Heart left ventricle (tissue), 16 donors: ENCODE data around the gene NUSAP1. TPM values are rescaled to one million over a fixed set of nuclear protein-coding genes. Genes with fewer than 3 reads are reported as not detected.

Experiments
- ATAC-seq, 4 donors: fragments of 200-7000 bp; cut with Tn5 transposase; one replicate each; pipeline ENCODE4 v1.9.1; 2020 to 2022; ENCODE audit warnings: moderate library complexity in 4 of 4, mild to moderate bottlenecking in 3 of 4, moderate number of reproducible peaks in 1 of 4
- DNase-seq, 5 donors: peaks; one replicate each; pipeline ENCODE4 v3.0.0-alpha.2; 2020
- H3K27ac ChIP-seq, 12 donors: fragments of 200-600 bp; sonication (generic) in 4 of 12; one replicate each; pipeline versions ENCODE4 v1.5.0 to v1.8.0; 2016 to 2022; ENCODE audit warnings: mild to moderate bottlenecking in 2 of 12
- H3K27me3 ChIP-seq, 9 donors: fragments of 200-600 bp; sonication (generic) in 2 of 9; one replicate each; pipeline versions ENCODE4 v1.5.1 to v1.8.0; 2016 to 2022; ENCODE audit warnings: mild to moderate bottlenecking in 3 of 9
- H3K36me3 ChIP-seq, 9 donors: fragments of 200-600 bp; sonication (generic) in 2 of 9; one replicate each; pipeline versions ENCODE4 v1.5.0 to v1.8.0; 2018 to 2022; ENCODE audit warnings: mild to moderate bottlenecking in 2 of 9
- H3K4me1 ChIP-seq, 12 donors: fragments of 200-600 bp; sonication (generic) in 4 of 12; one replicate each; pipeline versions ENCODE4 v1.5.0 to v1.8.0; 2016 to 2022; ENCODE audit warnings: mild to moderate bottlenecking in 3 of 12
- H3K4me3 ChIP-seq, 12 donors: fragments of 200-600 bp; sonication (generic) in 4 of 12; one replicate each; pipeline versions ENCODE4 v1.5.0 to v1.8.0; 2017 to 2022; ENCODE audit warnings: mild to moderate bottlenecking in 9 of 12, moderate library complexity in 4 of 12
- H3K9me3 ChIP-seq, 12 donors: fragments of 200-600 bp; sonication (generic) in 4 of 12; one replicate each; pipeline versions ENCODE4 v1.5.0 to v1.8.0; 2016 to 2022; ENCODE audit warnings: mild to moderate bottlenecking in 1 of 12
- POLR2A ChIP-seq, 2 donors: fragments of 450-650 bp; IDR thresholded peaks; one replicate each; pipeline ENCODE4 v1.6.1; 2017; ENCODE audit warnings: antibody characterized with exemption in 2 of 2, mild to moderate bottlenecking in 2 of 2, moderate library complexity in 2 of 2
- WGBS, 4 donors: extraction: QIAGEN DNeasy Blood & Tissue Kit in 2 of 4; methylation state at CpG; one replicate each; pipeline versions ENCODE4 v1.1.5 to v1.1.7; 2013 to 2018; 5-methylcytosine and 5-hydroxymethylcytosine counted together
- intact Hi-C, 10 donors: fragments of 100-400 bp; cut with DNase I; formaldehyde crosslinking; loops; one replicate each; pipeline versions ENCODE4 v1.11.1 to v1.14.2; 2022
- polyA plus RNA-seq, 2 donors: library from polyadenylated mRNA; stranded (reverse); fragments of 200-250 nt; gene quantifications; one replicate each; pipeline ENCODE4 v1.2.3, GENCODE V29; 2013
- total RNA-seq, 9 donors: library from RNA; depleted of rRNA in 2 of 9; stranded (reverse); fragments of >200 nt in 2 of 9; fragmentation: NEBNext Ultra II Directional in 3 of 9; extraction: Animal tissue kit (Norgen Biotek cat#: 25700) in 3 of 9; gene quantifications; one replicate each; pipeline versions ENCODE4 v1.1.0 to v1.2.4, GENCODE V29; 2016 to 2023
- TF ChIP-seq, protein P1 (sequence below), 12 donors: fragments of 200-600 bp; sonication (generic) in 4 of 12; IDR thresholded peaks; one replicate each; pipeline versions ENCODE4 v1.5.0 to v1.8.0; 2018 to 2022; ENCODE audit warnings: antibody characterized with exemption in 12 of 12, mild to moderate bottlenecking in 5 of 12
- donor health status: ischemic (EF 13 %, LVEDD 7.1; RV severe dilation, severe dysfunction).
- donor health status: healthy with polysubstance abuse.
- donor health status: DM: no; HTN: yes; CAD: no.
- donor health status: DM: no; HTN: no; CAD: no.
- donor health status: ischemic (EF 25% LVEDD 6.9; RV normal size, moderate dysfunction).
- donor health status: ischemic (EF 25% LVEDD 5.7; RV mildly dilated, moderate dysfunction).
- donor health status: healthy.
- donor health status: DM: yes; HTN: yes; CAD: no.
- donor health status: ischemic (EF 35%, LVEDD 5.7; RV mildly dilated, moderate dysfunction).
- donor health status: nonischemic (EF 11% LVEDD 7.7; RV severe dilation, severe dysfunction).
- donor health status: DM: yes; HTN: yes; CAD: no.
- donor health status: PGD.
- donor health status: ischemic (EF 29% LVEDD 5.4; RV normal size, mild dysfunction).
- donor health status: nonischemic (EF 23%, LVEDD 6.1; RV moderate dilation, normal function).

NUSAP1 gene
- total and polyA plus RNA-seq, 11 donors: 0.23 to 23.1 (median 1.1) TPM

DNA sequence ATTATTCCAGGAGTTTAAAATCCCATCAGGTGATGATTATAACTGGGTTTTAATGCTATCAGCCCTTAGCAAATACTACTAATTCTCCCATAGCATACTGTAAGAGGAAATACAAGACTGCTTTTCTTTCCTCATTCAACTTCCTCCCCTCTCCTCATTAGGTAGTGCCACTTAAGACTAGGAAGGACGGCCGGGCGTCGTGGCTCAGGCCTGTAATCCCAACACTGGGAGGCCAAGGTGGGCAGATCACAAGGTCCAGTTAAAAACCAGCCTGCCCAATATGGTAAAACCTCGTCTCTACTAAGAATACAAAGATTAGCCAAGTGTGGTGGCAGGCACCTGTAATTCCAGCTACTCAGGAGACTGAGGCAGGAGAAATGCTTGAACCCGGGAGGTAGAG, 55.0 kb downstream of the NUSAP1 start:
- H3K36me3 ChIP-seq: peaks cover 0 to 76% (median 42%) of the 10 kb centered on the region in 9 donors
- H3K4me3 ChIP-seq: no peak overlapping the region
- H3K9me3 ChIP-seq: no peaks in the 10 kb centered on the region
- no peak overlapping the region for H3K27ac ChIP-seq
- WGBS, 4 donors: 84 to 96% (median 92%) methylated on average over 6 of the region's 6 CpGs
- intact Hi-C loops: no loop called here
- no peaks in the 10 kb centered on the region for H3K27me3 ChIP-seq
- H3K4me1 ChIP-seq: no peaks in the 10 kb centered on the region
- no peak for ATAC-seq
- TF ChIP-seq, protein P1, sequence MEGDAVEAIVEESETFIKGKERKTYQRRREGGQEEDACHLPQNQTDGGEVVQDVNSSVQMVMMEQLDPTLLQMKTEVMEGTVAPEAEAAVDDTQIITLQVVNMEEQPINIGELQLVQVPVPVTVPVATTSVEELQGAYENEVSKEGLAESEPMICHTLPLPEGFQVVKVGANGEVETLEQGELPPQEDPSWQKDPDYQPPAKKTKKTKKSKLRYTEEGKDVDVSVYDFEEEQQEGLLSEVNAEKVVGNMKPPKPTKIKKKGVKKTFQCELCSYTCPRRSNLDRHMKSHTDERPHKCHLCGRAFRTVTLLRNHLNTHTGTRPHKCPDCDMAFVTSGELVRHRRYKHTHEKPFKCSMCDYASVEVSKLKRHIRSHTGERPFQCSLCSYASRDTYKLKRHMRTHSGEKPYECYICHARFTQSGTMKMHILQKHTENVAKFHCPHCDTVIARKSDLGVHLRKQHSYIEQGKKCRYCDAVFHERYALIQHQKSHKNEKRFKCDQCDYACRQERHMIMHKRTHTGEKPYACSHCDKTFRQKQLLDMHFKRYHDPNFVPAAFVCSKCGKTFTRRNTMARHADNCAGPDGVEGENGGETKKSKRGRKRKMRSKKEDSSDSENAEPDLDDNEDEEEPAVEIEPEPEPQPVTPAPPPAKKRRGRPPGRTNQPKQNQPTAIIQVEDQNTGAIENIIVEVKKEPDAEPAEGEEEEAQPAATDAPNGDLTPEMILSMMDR (IDR thresholded peaks at IDR 0.05): no peak
- TF ChIP-seq POLR2A (IDR thresholded peaks at IDR 0.05): no peak
- DNase-seq: no peak

DNA sequence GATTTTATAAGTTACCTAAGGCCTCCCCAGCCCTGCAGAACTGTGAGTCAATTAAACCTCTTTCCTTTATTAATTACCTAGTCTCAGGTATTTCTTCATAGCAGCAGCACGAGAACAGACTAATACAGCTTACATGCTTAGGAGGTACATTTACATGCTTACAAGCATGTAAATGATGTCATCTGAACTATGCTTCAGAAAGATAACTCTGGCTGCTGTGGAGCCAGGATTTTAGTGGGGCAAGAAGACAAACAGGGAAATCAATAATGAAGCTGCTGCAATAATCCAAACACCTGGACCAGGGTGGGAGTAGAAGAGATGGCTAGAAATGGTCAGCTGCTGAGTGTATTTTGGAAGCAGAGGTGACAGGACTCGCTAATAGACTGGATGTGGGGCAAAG, 60.0 kb downstream of the NUSAP1 start:
- no peaks in the 10 kb centered on the region for H3K9me3 ChIP-seq
- no peaks in the 10 kb centered on the region for H3K27me3 ChIP-seq
- intact Hi-C loops: no loop called here
- TF ChIP-seq POLR2A (IDR thresholded peaks at IDR 0.05): no peak
- TF ChIP-seq, protein P1 (IDR thresholded peaks at IDR 0.05): no peak
- DNase-seq: no peak
- H3K27ac ChIP-seq: no peak overlapping the region
- H3K4me3 ChIP-seq: no peak overlapping the region
- H3K4me1 ChIP-seq: no peaks in the 10 kb centered on the region
- H3K36me3 ChIP-seq: peaks cover 0 to 94% (median 66%) of the 10 kb centered on the region in 9 donors
- 93 to 98% (median 96%) methylated on average over 2 of the region's 2 CpGs for WGBS, 4 donors
- ATAC-seq: no peak

DNA sequence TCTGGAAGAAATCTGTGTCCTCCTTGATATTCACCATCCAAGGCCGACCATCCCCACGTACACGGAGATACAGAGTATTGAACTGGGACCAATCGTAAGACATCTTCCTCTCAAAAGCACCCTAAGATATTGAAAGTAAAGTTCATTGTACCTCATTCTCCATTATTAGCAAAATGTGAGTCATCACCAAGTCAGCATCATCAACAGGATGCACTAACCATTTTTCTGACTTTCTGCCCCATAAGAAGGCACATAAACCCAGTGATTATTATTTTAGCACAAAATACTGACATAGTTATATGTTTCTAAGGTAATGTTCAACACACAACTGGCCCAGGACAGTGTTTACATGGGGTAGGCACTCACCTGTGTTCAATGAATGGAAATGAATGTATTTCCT, 62.2 kb downstream of the NUSAP1 start:
- H3K36me3 ChIP-seq: peaks cover 0 to 71% (median 50%) of the 10 kb centered on the region in 9 donors
- DNase-seq (no peak), ATAC-seq (no peak)
- no peaks in the 10 kb centered on the region for H3K27me3 ChIP-seq
- no peaks in the 10 kb centered on the region for H3K9me3 ChIP-seq
- intact Hi-C loops: no loop called here
- H3K27ac ChIP-seq: no peak overlapping the region
- H3K4me1 ChIP-seq: no peaks in the 10 kb centered on the region
- WGBS, 4 donors: 95 to 97% (median 96%) methylated on average over 4 of the region's 4 CpGs
- TF ChIP-seq, protein P1 (IDR thresholded peaks at IDR 0.05): no peak
- TF ChIP-seq POLR2A (IDR thresholded peaks at IDR 0.05): no peak
- H3K4me3 ChIP-seq: no peak overlapping the region

DNA sequence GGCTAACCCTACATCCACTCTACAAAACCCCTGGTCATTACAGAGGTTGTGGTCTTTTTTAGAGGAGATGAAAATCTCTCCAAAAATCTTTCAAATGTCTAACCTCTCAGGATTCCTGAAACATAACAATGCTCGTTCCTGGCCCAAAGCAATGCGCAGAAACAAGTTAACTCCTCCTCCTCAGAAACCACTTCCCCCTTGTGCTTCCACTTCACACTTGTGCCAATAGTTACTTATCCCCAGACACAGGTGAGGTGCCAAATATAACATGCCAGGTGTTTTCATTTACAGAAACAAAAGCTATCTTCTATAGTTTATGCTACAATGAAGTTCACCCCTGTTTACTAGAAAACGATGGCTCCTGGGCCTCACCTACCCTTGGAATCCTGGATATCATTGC, 63.4 kb downstream of the NUSAP1 start:
- ATAC-seq: no peak
- peaks cover 0 to 2% (median 0%) of the 10 kb centered on the region in 12 donors for H3K4me1 ChIP-seq
- WGBS, 4 donors: 90 to 92% (median 91%) methylated on average over 3 of the region's 3 CpGs
- no peak overlapping the region for H3K4me3 ChIP-seq
- DNase-seq: no peak
- no peak for TF ChIP-seq POLR2A (IDR thresholded peaks at IDR 0.05)
- TF ChIP-seq, protein P1 (IDR thresholded peaks at IDR 0.05): no peak
- intact Hi-C loops: no loop called here
- H3K27ac ChIP-seq: no peak overlapping the region
- no peaks in the 10 kb centered on the region for H3K9me3 ChIP-seq
- H3K36me3 ChIP-seq: peaks cover 0 to 59% (median 46%) of the 10 kb centered on the region in 9 donors
- H3K27me3 ChIP-seq: no peaks in the 10 kb centered on the region
